ENCODE results near the gene SLCO3A1. TPM values are rescaled to one million over a fixed set of nuclear protein-coding genes. Genes with fewer than 3 reads are reported as not detected.

Gene SLCO3A1
- total RNA-seq, 2 donors from 2014 or later: 7.2 to 11.4 TPM

- H3K4me3 ChIP-seq (ENCODE audit: low read length): no peak overlapping the region
- H3K36me3 ChIP-seq (ENCODE audit: control insufficient read depth, insufficient read depth, low read length): no peaks in the 10 kb centered on the region
- WGBS, 2 experiments (ENCODE audit: insufficient coverage in 1 of 2, insufficient read length in 1 of 2): 82 to 90% methylated on average over 3 of the region's 3 CpGs
- Mint-ChIP-seq H3K4me1 (peaks cover 15% of the 10 kb centered on the region), H3K36me3 (ENCODE audit: low read depth) (no peaks in the 10 kb centered on the region), H3K27ac (no peak overlapping the region), H3K4me3 (no peak overlapping the region), H3K27me3 (ENCODE audit: insufficient read depth) (no peaks in the 10 kb centered on the region), H3K9me3 (no peaks in the 10 kb centered on the region)
- no peaks in the 10 kb centered on the region for H3K27me3 ChIP-seq (ENCODE audit: control insufficient read depth, insufficient read depth, low read length, poor library complexity, severe bottlenecking)
- H3K9me3 ChIP-seq (ENCODE audit: control insufficient read depth, low read length): no peaks in the 10 kb centered on the region
- no peak overlapping the region for H3K9ac ChIP-seq (ENCODE audit: extremely low read depth, low read length, poor library complexity, severe bottlenecking)
- DNase-seq: peak; percentile 12
- H3K27ac ChIP-seq (ENCODE audit: low read depth, low read length): no peak overlapping the region
- TF ChIP-seq CTCF (conservative IDR thresholded peaks at IDR 0.05): no peak
- H3K4me1 ChIP-seq (ENCODE audit: control insufficient read depth, insufficient read depth, low read length): no peaks in the 10 kb centered on the region
Measured at GRCh38 chr15:92153620-92154019, 300.1 kb downstream of the SLCO3A1 start.

- Mint-ChIP-seq H3K4me1 (peaks cover 34% of the 10 kb centered on the region), H3K27me3 (ENCODE audit: insufficient read depth) (no peaks in the 10 kb centered on the region), H3K27ac (no peak overlapping the region), H3K9me3 (no peaks in the 10 kb centered on the region), H3K4me3 (no peak overlapping the region), H3K36me3 (ENCODE audit: low read depth) (no peaks in the 10 kb centered on the region)
- H3K9ac ChIP-seq (ENCODE audit: extremely low read depth, low read length, poor library complexity, severe bottlenecking): no peak overlapping the region
- H3K4me1 ChIP-seq (ENCODE audit: control insufficient read depth, insufficient read depth, low read length): peaks cover 8% of the 10 kb centered on the region
- no peaks in the 10 kb centered on the region for H3K9me3 ChIP-seq (ENCODE audit: control insufficient read depth, low read length)
- H3K27me3 ChIP-seq (ENCODE audit: control insufficient read depth, insufficient read depth, low read length, poor library complexity, severe bottlenecking): no peaks in the 10 kb centered on the region
- WGBS, 2 experiments (ENCODE audit: insufficient coverage in 1 of 2, insufficient read length in 1 of 2): 80 to 92% methylated on average over 7 to 9 of the region's 9 CpGs
- no peak for DNase-seq
- TF ChIP-seq CTCF (conservative IDR thresholded peaks at IDR 0.05): no peak
- no peak overlapping the region for H3K27ac ChIP-seq (ENCODE audit: low read depth, low read length)
- no peaks in the 10 kb centered on the region for H3K36me3 ChIP-seq (ENCODE audit: control insufficient read depth, insufficient read depth, low read length)
- no peak overlapping the region for H3K4me3 ChIP-seq (ENCODE audit: low read length)
Measured at GRCh38 chr15:92155934-92156333, 302.4 kb downstream of the SLCO3A1 start.

GRCh38 chr15:92157666-92158298, 304.3 kb downstream of the SLCO3A1 start:
- Histone ChIP-seq H3K27ac (ENCODE audit: low read depth, low read length) (no peak overlapping the region), H3K27me3 (ENCODE audit: control insufficient read depth, insufficient read depth, low read length, poor library complexity, severe bottlenecking) (no peaks in the 10 kb centered on the region), H3K9me3 (ENCODE audit: control insufficient read depth, low read length) (no peaks in the 10 kb centered on the region), H3K4me1 (ENCODE audit: control insufficient read depth, insufficient read depth, low read length) (peaks cover 8% of the 10 kb centered on the region), H3K4me3 (ENCODE audit: low read length) (no peak overlapping the region), H3K9ac (ENCODE audit: extremely low read depth, low read length, poor library complexity, severe bottlenecking) (no peak overlapping the region), H3K36me3 (ENCODE audit: control insufficient read depth, insufficient read depth, low read length) (no peaks in the 10 kb centered on the region)
- TF ChIP-seq CTCF (conservative IDR thresholded peaks at IDR 0.05): no peak
- Mint-ChIP-seq H3K4me1 (peaks cover 37% of the 10 kb centered on the region), H3K36me3 (ENCODE audit: low read depth) (no peaks in the 10 kb centered on the region), H3K27ac (peak overlapping the region; percentile 62), H3K4me3 (no peak overlapping the region), H3K9me3 (no peaks in the 10 kb centered on the region), H3K27me3 (ENCODE audit: insufficient read depth) (no peaks in the 10 kb centered on the region)
- DNase-seq: peak; percentile 49
- 80 to 81% methylated on average over 8 to 10 of the region's 10 CpGs for WGBS, 2 experiments (ENCODE audit: insufficient coverage in 1 of 2, insufficient read length in 1 of 2)

Measured in endodermal cell (in vitro differentiated cells).